Panc1 (cell line): ENCODE measurements around the gene PCDHGC5. TPM values are rescaled to one million over a fixed set of nuclear protein-coding genes. Genes with fewer than 3 reads are reported as not detected.

Source experiments
- ATAC-seq: fragments of 200-7000 bp; cut with Tn5 transposase; 2 replicates; pipeline ENCODE4 v1.9.1; 2020; ENCODE audit warnings: mild to moderate bottlenecking, moderate library complexity
- BruUV-seq: library from RNA; stranded (reverse); fragments of 400-500 nt; replicated peaks from 2 replicates; lab custom pipeline; 2021; lab: Mats Ljungman, UMichigan
- CTCF ChIA-PET: fragments of 300-600 bp; sonication (Branson Sonifier 250); formaldehyde crosslinking; loops from one replicate; lab custom pipeline; 2022; ENCODE audit warnings: antibody characterized with exemption; lab: Charles Lee
- POLR2A ChIA-PET: fragments of 300-600 bp; sonication (Branson Sonifier 250); formaldehyde crosslinking; loops from one replicate; lab custom pipeline; 2022; ENCODE audit warnings: antibody characterized with exemption; lab: Charles Lee
- DNase-seq: peaks from one replicate; pipeline ENCODE4 v3.0.0-alpha.2; 2010; ENCODE audit warnings: low read depth, low spot score
- H3K27ac ChIP-seq: 2 replicates; pipeline ENCODE4 v1.5.1; 2011; ENCODE audit warnings: mild to moderate bottlenecking, low read length, inconsistent platforms
- H3K27me3 ChIP-seq: fragments of 200-500 bp; sonication (Bioruptor generic); 2 replicates; pipeline ENCODE4 v1.6.0; 2014; ENCODE audit warnings: low read length, inconsistent platforms; ENCODE audit not compliant: control insufficient read depth, insufficient read depth
- H3K36me3 ChIP-seq: fragments of 200-500 bp; sonication (Bioruptor generic); 2 replicates; pipeline ENCODE4 v1.5.1; 2014; ENCODE audit warnings: inconsistent platforms, mild to moderate bottlenecking, low read length, moderate library complexity; ENCODE audit not compliant: control insufficient read depth, insufficient read depth
- H3K4me1 ChIP-seq: 2 replicates; pipeline ENCODE4 v1.5.1; 2011; ENCODE audit warnings: inconsistent platforms, mild to moderate bottlenecking, low read length, moderate library complexity; ENCODE audit not compliant: control insufficient read depth, insufficient read depth
- H3K4me3 ChIP-seq, 2 experiments: 2 replicates each; pipeline ENCODE4 v1.5.1; 2011 to 2012; ENCODE audit warnings: low read depth in 2 of 2, low read length in 2 of 2, mild to moderate bottlenecking in 2 of 2, inconsistent platforms in 1 of 2, moderate library complexity in 1 of 2
- H3K9me3 ChIP-seq: fragments of 200-500 bp; sonication (Bioruptor generic); 2 replicates; pipeline ENCODE4 v1.5.1; 2014; ENCODE audit warnings: low read depth, mild to moderate bottlenecking, inconsistent platforms, low read length, moderate library complexity; ENCODE audit not compliant: control insufficient read depth, insufficient read depth
- POLR2AphosphoS5 ChIP-seq: IDR thresholded peaks from 2 replicates; pipeline ENCODE4 v1.6.1; 2012; ENCODE audit warnings: mild to moderate bottlenecking, low read depth, low read length, moderate library complexity
- SIN3A ChIP-seq: IDR thresholded peaks from 2 replicates; pipeline ENCODE4 v1.6.1; 2012; ENCODE audit warnings: low read depth, mild to moderate bottlenecking, low read length, moderate library complexity, borderline replicate concordance; ENCODE audit not compliant: insufficient read depth
- TCF7L2 ChIP-seq: IDR thresholded peaks from 2 replicates; pipeline ENCODE4 v1.6.1; 2011; ENCODE audit warnings: mild to moderate bottlenecking, low read depth, low read length, inconsistent platforms
- in situ Hi-C: cut with HindIII; loops from 2 replicates; pipeline ENCODE4 v1.10.0; 2016; ENCODE audit warnings: low sequenced_read_pairs, low pct_unique_long_range_greater_than_20kb
- intact Hi-C: fragments of 100-400 bp; cut with micrococcal nuclease; formaldehyde crosslinking; loops from one replicate; pipeline ENCODE4 v1.10.0; 2022; ENCODE audit not compliant: unreplicated experiment
- total RNA-seq: library from RNA; stranded (reverse); gene quantifications from one replicate; pipeline ENCODE4 v1.2.1, GENCODE V29; 2021; ENCODE audit not compliant: unreplicated experiment
- TF ChIP-seq, protein P1 (sequence below), 2 experiments: IDR thresholded peaks; 2 replicates each; pipeline ENCODE4 v1.6.1; 2011 to 2012; ENCODE audit warnings: low read depth in 2 of 2, control low read depth in 1 of 2, low read length in 1 of 2, mild to moderate bottlenecking in 1 of 2, moderate library complexity in 1 of 2; ENCODE audit not compliant: insufficient read depth in 1 of 2
- TF ChIP-seq, protein P2 (sequence below): fragments of 450-650 bp; IDR thresholded peaks from 2 replicates; pipeline ENCODE4 v1.5.1; 2017; ENCODE audit warnings: mild to moderate bottlenecking

Gene PCDHGC5
- total RNA-seq, 1 experiment from 2014 or later, result 0.36 TPM

DNA sequence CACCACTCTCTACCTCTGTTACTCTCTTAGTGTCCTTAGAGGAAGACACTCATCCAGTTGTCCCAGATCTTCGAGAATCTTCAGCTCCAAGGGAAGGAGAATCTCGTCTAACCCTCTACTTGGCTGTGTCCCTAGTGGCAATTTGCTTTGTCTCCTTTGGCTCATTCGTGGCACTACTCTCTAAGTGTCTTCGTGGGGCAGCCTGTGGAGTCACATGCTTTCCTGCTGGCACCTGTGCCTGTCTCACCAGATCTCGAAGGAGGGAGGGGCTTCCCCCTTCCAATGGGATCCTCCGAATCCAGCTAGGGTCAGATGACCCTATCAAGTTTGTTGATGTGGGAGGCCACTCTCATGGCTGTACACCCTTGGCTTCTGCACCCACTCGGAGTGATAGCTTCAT is 1.8 kb upstream of the PCDHGC5 start:
- TF ChIP-seq TCF7L2, result no peak
- no peak for TF ChIP-seq SIN3A
- TF ChIP-seq, protein P1, sequence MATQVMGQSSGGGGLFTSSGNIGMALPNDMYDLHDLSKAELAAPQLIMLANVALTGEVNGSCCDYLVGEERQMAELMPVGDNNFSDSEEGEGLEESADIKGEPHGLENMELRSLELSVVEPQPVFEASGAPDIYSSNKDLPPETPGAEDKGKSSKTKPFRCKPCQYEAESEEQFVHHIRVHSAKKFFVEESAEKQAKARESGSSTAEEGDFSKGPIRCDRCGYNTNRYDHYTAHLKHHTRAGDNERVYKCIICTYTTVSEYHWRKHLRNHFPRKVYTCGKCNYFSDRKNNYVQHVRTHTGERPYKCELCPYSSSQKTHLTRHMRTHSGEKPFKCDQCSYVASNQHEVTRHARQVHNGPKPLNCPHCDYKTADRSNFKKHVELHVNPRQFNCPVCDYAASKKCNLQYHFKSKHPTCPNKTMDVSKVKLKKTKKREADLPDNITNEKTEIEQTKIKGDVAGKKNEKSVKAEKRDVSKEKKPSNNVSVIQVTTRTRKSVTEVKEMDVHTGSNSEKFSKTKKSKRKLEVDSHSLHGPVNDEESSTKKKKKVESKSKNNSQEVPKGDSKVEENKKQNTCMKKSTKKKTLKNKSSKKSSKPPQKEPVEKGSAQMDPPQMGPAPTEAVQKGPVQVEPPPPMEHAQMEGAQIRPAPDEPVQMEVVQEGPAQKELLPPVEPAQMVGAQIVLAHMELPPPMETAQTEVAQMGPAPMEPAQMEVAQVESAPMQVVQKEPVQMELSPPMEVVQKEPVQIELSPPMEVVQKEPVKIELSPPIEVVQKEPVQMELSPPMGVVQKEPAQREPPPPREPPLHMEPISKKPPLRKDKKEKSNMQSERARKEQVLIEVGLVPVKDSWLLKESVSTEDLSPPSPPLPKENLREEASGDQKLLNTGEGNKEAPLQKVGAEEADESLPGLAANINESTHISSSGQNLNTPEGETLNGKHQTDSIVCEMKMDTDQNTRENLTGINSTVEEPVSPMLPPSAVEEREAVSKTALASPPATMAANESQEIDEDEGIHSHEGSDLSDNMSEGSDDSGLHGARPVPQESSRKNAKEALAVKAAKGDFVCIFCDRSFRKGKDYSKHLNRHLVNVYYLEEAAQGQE (IDR thresholded peaks at IDR 0.05; ENCODE audit: insufficient read depth in 1 of 2, low read depth in 2 of 2, low read length in 1 of 2), result no peak
- no peak for TF ChIP-seq POLR2AphosphoS5
- TF ChIP-seq, protein P2, sequence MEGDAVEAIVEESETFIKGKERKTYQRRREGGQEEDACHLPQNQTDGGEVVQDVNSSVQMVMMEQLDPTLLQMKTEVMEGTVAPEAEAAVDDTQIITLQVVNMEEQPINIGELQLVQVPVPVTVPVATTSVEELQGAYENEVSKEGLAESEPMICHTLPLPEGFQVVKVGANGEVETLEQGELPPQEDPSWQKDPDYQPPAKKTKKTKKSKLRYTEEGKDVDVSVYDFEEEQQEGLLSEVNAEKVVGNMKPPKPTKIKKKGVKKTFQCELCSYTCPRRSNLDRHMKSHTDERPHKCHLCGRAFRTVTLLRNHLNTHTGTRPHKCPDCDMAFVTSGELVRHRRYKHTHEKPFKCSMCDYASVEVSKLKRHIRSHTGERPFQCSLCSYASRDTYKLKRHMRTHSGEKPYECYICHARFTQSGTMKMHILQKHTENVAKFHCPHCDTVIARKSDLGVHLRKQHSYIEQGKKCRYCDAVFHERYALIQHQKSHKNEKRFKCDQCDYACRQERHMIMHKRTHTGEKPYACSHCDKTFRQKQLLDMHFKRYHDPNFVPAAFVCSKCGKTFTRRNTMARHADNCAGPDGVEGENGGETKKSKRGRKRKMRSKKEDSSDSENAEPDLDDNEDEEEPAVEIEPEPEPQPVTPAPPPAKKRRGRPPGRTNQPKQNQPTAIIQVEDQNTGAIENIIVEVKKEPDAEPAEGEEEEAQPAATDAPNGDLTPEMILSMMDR, result no peak
- ATAC-seq (no peak), DNase-seq (no peak)
- Histone ChIP-seq H3K4me3 (no peak overlapping the region), H3K27ac (no peak overlapping the region), H3K4me1 (no peaks in the 10 kb centered on the region; the same call in 1 of the 2 replicates), H3K27me3 (no peaks in the 10 kb centered on the region), H3K9me3 (no peaks in the 10 kb centered on the region), H3K36me3 (no peaks in the 10 kb centered on the region)
- ChIA-PET CTCF (no interaction called here), POLR2A (no interaction called here)
- in situ Hi-C loops, result no loop called here
- no TSS peak for BruUV-seq
- intact Hi-C loops, result no loop called here

DNA sequence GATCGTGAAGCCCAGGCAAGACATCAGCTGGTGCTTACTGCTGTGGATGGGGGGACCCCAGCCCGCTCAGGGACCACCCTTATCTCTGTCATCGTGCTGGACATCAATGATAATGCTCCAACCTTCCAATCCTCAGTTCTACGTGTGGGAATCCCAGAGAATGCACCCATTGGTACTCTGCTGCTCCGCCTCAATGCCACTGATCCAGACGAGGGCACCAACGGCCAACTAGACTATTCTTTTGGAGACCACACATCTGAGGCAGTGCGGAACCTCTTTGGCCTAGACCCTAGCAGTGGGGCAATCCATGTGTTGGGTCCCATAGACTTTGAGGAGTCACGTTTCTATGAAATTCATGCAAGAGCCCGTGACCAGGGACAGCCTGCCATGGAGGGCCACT is 960 bp downstream of the PCDHGC5 start:
- intact Hi-C loops (no loop called here), in situ Hi-C loops (no loop called here)
- Histone ChIP-seq H3K4me3 (no peak overlapping the region), H3K27me3 (no peaks in the 10 kb centered on the region), H3K4me1 (no peaks in the 10 kb centered on the region; the same call in 1 of the 2 replicates), H3K27ac (no peak overlapping the region), H3K36me3 (no peaks in the 10 kb centered on the region), H3K9me3 (no peaks in the 10 kb centered on the region)
- no TSS peak for BruUV-seq
- no peak for ATAC-seq
- no peak for TF ChIP-seq TCF7L2
- no peak for TF ChIP-seq POLR2AphosphoS5
- no peak for DNase-seq
- POLR2A ChIA-PET, result no interaction called here
- CTCF ChIA-PET, result interaction anchor here (0.6 kb wide), 1 partner anchor 74 kb away, joined by 3 read pairs; no protein-coding TSS in a partner anchor

DNA sequence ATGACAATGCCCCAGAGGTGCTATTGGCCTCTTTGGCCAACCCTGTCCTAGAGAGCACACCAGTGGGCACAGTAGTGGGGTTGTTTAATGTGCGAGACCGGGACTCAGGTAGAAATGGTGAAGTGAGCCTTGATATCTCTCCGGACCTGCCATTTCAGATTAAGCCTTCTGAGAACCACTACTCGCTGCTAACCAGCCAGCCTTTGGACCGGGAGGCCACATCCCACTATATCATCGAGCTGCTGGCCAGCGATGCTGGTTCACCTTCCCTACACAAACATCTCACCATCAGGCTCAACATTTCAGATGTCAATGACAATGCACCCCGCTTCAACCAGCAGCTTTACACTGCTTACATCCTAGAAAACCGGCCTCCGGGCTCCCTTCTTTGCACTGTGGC is 1.4 kb downstream of the PCDHGC5 start:
- no TSS peak for BruUV-seq
- Histone ChIP-seq H3K27me3 (no peaks in the 10 kb centered on the region), H3K36me3 (no peaks in the 10 kb centered on the region), H3K4me1 (no peaks in the 10 kb centered on the region; the same call in 1 of the 2 replicates), H3K27ac (no peak overlapping the region), H3K4me3 (no peak overlapping the region), H3K9me3 (no peaks in the 10 kb centered on the region)
- intact Hi-C loops (no loop called here), in situ Hi-C loops (no loop called here)
- ChIA-PET CTCF (interaction anchor here (0.6 kb wide), 1 partner anchor 74 kb away, joined by 3 read pairs; no protein-coding TSS in a partner anchor), POLR2A (no interaction called here)
- TF ChIP-seq TCF7L2 (no peak), POLR2AphosphoS5 (no peak), SIN3A (no peak)
- TF ChIP-seq, protein P1 (IDR thresholded peaks at IDR 0.05; ENCODE audit: insufficient read depth in 1 of 2, low read depth in 2 of 2, low read length in 1 of 2), result no peak
- TF ChIP-seq, protein P2, result no peak
- ATAC-seq, result no peak
- DNase-seq, result no peak
